Ecto neural progenitor cell (in vitro differentiated cells): Measurements from ENCODE around the gene BARHL1.

Experiments used
- DNase-seq: peaks from one replicate; pipeline ENCODE4 v3.0.0-alpha.2; 2018; ENCODE audit warnings: low spot score

BARHL1 gene

GRCh38 chr9:132615774-132616173 is 33.4 kb downstream of the BARHL1 start:
- no peak for DNase-seq

GRCh38 chr9:132616725-132617124 is 34.3 kb downstream of the BARHL1 start:
- DNase-seq = no peak

GRCh38 chr9:132622159-132622558 is 39.8 kb downstream of the BARHL1 start:
- no peak for DNase-seq

- DNase-seq = no peak
Observed at GRCh38 chr9:132626285-132626684, 43.9 kb downstream of the BARHL1 start.

GRCh38 chr9:132627106-132627505 is 44.7 kb downstream of the BARHL1 start:
- DNase-seq = no peak

- DNase-seq = no peak
Observed at GRCh38 chr9:132627594-132627993, 45.2 kb downstream of the BARHL1 start.

- DNase-seq = no peak
Observed at GRCh38 chr9:132628746-132629145, 46.3 kb downstream of the BARHL1 start.

- DNase-seq = no peak
Observed at GRCh38 chr9:132630116-132630515, 47.7 kb downstream of the BARHL1 start.

- no peak for DNase-seq
Observed at GRCh38 chr9:132630811-132631210, 48.4 kb downstream of the BARHL1 start.

GRCh38 chr9:132631280-132631679 is 48.9 kb downstream of the BARHL1 start:
- DNase-seq = no peak

GRCh38 chr9:132631685-132632084 is 49.3 kb downstream of the BARHL1 start:
- no peak for DNase-seq

- DNase-seq = no peak
Observed at GRCh38 chr9:132632413-132633129, 50.2 kb downstream of the BARHL1 start.

- DNase-seq = no peak
Observed at GRCh38 chr9:132634327-132634726, 51.9 kb downstream of the BARHL1 start.

- DNase-seq = no peak
Observed at GRCh38 chr9:132637351-132637750, 54.9 kb downstream of the BARHL1 start.

GRCh38 chr9:132637801-132638200 is 55.4 kb downstream of the BARHL1 start:
- DNase-seq = no peak

- DNase-seq = no peak
Observed at GRCh38 chr9:132638240-132638639, 55.8 kb downstream of the BARHL1 start.

- DNase-seq = no peak
Observed at GRCh38 chr9:132639322-132639721, 56.9 kb downstream of the BARHL1 start.
